ENCODE data around the gene ABHD16B.
A peak's percentile ranks its signal among the peaks of the same experiment; 100 is the strongest.
"Not testable (repeated sequence)": the region's sequence is repeated elsewhere in the genome, so short reads cannot be mapped to it uniquely, and the experiment has no call there.

The ABHD16B gene

DNA sequence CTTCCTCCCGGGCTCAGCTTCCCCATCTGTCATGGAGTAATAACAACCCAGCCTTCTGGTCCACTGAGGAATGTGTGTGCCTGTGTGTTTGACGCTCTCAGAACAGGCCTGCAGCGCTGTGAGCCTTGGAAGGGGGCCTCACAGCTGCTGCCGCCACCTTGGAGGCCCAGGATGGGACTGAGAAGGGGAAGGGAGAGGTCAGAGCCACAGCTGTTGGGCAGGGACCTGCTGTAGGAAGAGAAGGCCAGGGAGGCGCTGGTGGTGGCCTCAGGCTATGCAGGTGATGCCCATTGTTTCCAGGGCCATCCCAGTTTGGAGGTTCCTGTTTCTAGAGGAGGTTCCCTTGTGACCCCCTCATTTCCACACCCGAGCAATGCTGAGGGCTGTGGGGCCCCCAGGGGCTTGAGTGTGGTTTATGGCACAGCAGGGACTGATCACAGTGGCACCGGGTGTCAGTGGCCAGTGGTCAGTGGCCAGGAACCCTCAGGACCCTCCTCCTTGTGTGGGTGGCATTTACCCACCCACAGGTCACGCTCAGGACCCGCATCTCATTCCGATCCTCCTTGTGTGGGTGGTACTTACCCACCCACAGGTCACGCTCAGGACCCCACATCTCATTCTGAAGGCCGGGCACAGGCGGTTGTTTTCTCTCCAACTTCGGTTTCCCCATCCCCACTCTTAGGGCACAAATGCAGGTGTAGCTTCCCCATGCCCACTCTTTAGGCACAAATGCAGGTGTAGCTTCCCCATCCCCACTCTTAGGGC, 17.8 kb downstream of the ABHD16B start:
- no peak for DNase-seq (ENCODE audit: low read depth)

DNA sequence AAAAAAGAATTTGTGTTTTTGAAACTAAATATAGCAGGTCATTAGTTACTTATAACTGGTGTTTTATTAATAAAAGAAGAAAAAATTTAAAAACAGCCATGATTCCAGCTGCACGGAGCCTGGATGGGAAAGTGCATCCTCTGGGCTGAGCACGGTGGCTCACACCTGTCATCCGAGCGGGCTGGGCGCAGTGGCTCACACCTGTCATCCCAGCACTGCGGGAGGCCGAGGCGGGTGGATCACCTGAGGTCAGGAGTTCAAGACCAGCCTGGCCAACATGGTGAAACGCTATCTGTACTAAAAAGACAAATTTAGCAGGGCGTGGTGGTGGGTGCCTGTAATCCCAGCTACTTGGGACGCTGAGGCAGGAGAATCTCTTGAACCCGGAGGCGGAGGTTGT, 19.6 kb downstream of the ABHD16B start:
- DNase-seq (ENCODE audit: low read depth) = not testable (repeated sequence)

DNA sequence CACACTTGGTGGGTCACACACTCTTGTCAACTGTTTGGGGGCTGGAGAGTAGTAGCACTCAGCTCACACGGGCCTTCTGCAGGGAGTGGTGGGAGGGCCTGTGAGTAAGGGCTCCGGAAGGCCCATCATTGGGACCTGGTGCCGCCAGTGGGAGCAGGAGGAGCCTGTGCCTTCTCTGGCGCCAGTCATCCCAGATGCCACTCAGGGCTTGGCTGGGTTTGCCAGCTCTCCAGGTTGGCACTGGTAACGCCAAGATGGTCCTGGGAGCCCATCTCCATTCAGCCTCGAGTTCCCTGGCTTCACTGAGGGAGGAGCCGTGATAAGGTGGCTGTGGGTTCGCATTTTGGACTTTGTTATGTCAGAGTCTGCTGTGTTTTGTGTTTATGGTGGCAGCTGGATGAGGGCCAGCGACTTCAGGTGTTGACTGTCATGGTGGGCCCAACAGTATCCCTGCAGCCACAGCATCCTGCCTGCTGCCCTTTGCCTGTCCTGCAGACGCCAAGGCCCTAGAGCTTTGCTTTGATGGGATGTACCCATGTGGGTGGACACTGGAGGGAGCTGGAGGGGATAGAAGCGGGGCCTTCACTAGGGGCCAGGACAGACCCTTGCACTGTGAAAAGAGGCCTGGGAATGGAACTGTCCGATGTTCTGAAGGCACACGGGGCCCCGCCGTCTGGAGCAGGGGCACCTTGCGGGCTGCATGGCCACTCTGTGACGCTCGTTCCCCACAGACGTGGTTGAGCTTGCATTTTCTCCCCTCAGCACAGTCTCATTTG, 20.3 kb downstream of the ABHD16B start:
- no peak for DNase-seq (ENCODE audit: low read depth)

DNA sequence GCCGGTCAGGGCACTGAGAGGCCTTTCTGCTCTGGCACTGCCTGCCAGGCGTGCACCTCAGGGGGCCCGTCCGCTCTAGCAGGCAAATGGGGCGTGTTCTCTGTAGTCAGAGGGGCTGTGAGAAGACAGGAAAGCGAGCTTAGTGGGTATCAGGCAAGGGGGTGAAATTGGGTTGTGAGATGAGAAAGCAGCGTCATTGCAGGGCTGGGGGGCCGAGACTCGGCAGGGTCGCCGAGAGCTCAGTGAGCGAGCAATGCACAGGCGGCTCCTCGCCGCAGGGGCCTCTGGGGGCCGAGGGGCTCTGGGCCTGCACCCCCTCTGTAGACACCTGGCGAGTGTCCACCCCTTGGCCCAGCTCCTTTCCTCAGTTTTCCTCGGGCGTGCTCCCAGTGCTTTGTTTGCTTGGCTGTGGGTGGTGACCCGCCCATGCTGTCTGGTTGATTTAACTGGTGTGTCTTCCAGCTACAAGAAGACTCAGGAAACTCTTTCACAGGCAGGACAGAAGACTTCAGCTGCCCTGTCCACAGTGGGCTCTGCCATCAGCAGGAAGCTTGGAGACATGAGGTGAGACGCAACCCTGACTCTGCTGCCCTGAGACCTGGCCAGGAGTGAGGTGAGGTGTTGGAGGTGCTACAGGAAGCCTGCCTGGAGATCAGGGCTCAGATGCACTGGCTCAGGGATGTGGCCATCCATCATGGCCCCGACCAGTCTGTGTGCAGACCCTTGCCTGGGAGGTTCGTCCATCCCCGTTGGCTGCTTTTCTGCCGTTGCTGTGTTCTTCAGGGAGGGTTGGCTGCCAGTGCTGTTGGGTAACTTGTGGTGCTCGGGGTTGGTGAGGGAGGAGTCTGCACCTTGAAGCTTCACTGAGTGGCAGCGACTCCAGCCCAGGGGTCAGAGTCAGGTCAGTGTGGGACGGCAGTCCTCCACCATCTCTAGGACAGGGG, 21.2 kb downstream of the ABHD16B start:
- no peak for DNase-seq (ENCODE audit: low read depth)

DNA sequence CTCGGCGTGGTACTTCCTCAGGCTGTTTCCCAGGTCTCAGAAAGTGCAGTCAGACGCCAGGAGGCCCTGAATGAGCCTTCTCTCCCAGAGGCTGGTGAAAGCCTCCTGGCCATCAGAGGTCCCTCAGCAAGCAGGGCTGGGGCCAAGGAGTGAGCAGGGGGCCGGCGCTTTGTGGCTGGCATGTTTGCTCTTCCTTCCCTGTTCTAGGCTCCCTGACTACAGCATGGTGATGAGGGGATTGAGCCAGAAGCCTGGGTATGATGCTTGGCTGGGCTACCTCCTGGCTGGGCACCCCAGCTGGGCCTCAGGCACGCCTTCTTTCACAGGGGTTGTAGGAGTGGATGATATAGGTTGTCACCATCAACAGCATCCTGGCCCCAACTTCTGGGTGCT, 21.9 kb downstream of the ABHD16B start:
- no peak for DNase-seq (ENCODE audit: low read depth)

DNA sequence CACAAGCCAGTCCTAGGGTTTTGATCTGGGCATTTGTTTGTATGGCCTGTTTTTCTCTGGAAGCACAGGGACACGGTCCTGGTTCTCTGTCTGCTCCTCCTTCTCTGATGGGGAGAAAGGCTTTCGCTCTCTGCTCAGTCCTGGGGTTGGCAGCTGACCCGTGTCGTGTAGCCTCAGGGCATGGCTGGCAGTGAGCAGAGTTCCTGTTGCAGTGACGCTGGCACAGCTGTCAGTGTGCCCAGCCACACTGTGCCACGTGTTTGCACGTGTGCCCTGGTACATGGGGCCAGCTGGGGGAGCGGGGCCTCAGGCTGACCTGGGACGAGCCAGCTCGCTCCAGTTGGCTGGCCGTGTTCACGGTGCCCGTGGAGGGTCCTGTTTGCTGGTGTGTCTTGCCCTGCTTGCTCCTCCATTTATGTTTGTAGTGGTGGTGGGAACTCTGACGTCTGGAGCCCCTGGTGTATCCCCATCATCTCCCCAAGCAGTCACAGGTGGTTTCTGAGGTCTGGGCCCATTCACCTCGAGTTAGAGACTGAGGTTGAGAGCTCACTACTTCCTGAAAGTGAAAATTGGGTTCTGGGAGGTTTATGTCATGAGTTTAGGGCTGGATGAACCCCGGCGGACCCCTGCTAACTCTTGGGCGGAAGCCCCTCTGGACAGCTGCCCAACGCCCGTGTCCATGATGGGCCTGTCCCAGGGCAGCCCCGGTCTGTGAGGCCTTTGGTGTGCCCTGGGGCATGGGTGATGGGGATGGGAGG, 23.4 kb downstream of the ABHD16B start:
- DNase-seq (ENCODE audit: low read depth) = no peak

DNA sequence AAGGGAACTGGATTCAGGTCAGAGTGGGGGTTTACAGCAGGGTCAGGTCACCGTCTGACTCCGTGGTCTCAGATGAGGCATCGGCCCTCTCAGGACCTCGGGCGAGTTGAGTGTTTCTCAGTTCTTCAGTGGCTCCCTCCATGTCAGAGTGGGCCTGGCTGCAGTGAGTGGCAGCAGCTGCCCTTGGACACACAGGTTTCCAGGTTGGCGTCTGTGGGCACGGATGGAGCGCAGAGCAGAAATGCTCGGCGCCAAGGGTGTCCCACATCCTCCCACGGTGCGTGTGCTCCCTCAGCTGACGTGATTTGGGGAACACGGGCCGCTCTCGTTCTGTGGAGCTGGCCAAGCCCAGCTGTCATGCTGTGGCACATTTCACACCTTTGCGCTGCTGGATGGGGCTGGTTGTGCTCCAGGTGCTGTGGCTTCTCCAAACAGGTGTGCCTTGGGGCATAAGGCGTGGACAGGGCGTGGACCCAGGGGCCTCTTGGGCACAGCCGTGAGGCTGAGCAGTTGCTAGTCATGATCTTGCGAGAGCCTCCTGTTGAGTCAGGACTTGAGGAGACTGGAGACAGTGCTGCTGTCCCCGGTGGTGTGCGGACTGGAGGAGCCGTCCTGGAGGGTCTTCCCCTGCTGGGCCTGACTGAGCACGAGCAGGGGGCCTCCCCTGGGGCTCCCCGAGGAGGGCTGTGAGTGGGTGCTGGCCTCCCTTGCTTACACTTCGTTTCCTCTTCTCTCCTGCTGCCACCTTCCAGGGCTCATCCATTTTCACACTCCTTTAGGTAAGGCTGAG, 24.2 kb downstream of the ABHD16B start:
- no peak for DNase-seq (ENCODE audit: low read depth)

DNA sequence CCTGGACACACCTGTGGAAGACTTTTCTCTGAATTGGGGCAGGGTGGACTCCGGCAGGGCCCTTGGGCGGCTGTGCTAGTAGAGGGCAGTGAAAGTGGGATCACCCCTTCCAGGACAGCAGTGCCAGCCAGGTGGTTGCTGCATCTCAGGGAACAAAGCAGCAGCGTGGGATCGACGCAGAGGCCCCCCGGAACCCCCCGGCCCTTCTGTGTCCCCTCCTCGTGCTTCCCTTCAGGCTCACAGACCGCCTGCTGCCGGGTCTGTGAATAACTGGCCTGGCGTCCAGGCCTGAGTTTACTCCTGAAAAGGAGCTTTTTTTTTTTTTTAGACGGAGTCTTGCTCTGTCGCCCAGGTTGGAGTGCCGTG, 24.7 kb downstream of the ABHD16B start:
- no peak for DNase-seq (ENCODE audit: low read depth)

DNA sequence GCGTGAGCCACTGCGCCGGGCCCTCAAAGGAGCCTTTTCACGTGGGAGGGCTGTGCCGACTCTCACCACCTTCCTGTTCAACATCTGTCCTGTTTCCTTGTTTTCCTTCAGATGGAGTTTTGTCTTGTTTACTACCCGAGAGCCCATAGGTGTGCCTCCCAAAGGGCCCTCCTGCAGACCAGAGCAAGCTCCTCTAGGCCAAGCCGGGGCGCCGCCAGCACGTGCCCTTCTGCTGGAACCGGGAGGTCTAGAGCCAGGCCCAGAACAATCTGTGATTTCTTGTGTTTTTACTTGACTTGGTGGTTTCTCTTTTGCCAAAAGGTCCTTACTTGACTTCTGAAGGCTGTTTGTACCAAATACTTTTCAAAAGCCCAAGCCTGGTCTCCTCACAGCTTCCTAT, 25.6 kb downstream of the ABHD16B start:
- no peak for DNase-seq (ENCODE audit: low read depth)

DNA sequence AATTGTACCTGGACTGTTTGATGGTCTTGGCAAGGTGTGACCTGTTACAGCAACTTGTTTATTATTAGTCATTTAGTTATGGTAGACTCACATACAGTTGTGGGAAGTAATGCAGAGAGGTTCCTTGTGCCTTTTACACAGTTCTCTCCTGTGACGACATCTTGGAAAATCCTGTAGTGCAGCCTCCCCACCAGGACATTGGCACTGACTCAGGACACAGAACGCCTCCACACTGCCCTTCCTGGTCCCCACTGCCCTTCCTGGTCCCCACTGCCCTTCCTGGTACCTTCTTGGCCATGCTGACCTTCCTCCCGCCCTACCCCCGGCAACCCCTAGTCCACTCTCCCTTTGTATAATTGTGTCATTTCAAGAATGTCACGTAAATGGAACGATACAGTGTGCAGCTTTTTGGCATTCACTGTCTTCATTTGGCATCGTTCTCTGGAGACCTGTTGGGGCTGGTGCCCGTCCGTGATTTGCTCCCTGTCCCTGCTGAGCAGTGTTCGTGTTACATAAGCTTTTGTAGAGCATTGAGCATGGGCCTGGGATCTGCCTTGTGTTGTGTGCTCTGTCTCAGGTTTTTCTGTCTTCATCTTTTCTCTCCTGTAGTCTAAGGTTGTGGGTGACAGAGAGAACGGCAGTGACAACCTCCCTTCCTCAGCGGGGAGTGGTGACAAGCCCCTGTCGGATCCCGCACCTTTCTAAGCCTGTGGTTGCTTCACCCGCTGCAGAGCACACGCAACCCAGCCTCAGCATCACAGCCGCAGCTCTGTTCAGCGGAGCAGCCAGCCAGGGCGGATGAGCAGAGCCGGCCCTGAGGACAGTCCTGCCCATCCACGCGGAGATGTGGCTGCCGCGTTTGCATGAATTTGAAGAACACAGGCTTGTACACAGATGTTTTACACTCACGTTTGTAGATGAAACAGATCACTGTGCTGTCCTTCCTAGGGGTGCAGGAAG, 28.2 kb downstream of the ABHD16B start:
- peak; percentile 16 for DNase-seq (ENCODE audit: low read depth)

DNA sequence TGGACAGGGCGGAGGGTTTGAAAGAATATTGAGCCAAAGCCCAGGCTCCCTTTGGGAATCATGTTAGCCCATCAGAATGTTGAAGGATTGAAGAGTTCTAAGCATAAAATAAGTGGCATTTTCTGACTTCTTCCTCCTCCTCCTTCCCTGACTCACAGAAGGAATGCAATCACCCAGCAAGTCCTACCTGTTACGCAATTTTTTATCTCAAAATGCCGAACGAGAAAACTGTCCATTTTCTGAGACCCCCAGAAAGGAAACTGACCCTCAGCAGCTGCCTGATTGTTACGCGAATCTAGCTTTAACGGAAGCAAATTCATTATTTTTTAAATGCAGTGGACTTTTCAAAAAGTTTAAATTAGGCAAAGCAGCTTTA, 28.9 kb downstream of the ABHD16B start:
- DNase-seq (ENCODE audit: low read depth) = peak; percentile 53

DNA sequence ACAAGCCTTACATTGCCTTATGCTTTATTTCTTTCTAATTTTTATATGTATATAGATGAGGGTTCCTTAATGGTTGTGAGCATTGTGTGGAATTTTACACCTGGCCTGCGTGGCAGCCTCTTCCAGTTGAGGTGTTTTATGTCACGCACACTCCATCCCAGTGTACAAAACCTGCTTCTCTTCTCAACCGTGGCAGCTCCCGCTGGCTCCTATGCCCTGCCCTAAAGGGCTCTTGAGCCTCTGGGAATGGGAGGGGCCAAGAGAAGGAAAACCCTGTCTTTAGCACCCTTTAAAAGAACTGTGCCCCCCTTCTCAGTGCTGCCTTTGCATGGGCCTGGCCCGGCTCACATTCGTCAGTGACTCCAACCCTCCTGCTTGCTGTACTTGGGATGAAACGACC, 29.3 kb downstream of the ABHD16B start:
- DNase-seq (ENCODE audit: low read depth) = no peak

DNA sequence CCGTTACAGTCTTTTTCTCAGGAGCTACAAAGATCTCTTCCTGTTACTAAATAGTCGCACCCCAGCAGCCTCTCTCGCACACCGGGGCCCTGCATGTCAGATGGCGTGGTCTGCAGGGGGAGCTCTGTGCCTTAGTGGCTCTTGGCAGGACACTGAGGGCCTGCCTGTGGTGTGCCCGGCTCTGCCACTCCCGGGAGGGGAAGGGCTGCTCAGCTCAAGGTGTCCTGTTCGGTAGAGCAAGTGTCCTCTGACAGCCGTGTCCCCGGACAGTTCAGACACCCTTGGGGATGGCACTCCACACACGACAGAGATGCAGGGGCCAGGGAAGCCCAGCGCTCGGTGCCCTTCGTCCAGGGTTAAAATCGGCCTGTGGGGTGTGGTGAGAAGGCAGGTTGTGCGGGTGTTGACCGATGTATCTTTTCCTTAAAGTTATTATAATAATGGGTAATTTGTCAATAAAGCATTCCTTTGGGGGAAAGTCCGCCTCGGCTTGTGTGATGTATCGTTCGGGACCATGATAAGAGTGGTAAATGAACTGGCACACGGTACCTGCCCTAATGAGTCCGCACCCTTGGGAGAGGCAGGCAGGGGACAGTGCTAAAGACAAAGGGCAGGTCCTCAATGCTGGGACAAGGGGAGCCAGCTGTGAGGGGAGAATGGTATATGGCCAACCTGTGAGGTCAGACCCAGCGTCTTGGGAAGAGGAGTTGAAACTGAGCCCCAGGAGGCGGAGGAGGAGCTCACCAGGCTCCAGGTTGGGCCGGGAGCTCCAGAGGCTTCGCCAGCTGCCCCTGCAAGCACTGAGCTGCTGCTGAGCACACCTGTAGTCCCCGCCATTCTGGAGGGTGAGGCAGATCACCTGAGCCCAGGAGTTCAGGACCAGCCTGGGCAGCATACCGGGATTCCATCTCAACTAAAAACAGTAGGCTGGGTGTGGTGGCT, 30.0 kb downstream of the ABHD16B start:
- no peak for DNase-seq (ENCODE audit: low read depth)

DNA sequence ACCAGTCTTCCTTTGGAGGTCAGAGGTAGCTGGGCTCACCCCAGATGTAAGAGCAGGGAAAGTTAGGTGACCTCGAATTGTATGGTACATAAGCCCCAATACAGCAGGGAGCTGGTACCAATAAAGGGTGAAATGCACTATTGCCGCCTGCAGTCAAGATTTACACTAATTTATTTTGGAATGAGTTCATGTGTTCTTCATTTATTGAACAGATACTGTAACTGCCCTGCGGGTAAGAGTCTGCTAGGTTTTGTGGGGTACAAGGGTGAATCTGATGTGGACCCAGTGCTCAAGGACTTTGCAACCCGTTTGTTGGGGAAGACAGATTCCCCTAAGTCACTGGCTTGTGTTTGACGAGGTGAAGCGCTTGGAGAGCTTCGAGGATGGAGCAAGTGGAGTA, 31.1 kb downstream of the ABHD16B start:
- DNase-seq (ENCODE audit: low read depth) = no peak

DNA sequence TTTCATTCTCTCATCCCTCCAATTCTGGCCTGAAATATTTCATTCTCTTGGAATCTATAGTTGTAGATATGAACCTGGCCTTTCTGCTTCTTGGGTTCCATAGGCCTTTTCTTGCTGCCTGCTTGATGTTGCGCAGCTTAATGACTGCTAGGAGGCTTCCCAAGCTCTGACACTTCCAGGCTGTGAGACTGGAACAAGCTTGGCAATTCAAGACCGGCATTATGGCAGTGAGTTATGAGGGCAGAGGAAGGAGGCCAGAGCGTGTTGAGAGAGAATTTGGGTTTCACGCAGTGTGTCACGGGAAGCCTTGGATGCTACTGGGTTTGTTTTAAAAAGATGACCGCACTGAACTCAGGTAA, 32.7 kb downstream of the ABHD16B start:
- no peak for DNase-seq (ENCODE audit: low read depth)

DNA sequence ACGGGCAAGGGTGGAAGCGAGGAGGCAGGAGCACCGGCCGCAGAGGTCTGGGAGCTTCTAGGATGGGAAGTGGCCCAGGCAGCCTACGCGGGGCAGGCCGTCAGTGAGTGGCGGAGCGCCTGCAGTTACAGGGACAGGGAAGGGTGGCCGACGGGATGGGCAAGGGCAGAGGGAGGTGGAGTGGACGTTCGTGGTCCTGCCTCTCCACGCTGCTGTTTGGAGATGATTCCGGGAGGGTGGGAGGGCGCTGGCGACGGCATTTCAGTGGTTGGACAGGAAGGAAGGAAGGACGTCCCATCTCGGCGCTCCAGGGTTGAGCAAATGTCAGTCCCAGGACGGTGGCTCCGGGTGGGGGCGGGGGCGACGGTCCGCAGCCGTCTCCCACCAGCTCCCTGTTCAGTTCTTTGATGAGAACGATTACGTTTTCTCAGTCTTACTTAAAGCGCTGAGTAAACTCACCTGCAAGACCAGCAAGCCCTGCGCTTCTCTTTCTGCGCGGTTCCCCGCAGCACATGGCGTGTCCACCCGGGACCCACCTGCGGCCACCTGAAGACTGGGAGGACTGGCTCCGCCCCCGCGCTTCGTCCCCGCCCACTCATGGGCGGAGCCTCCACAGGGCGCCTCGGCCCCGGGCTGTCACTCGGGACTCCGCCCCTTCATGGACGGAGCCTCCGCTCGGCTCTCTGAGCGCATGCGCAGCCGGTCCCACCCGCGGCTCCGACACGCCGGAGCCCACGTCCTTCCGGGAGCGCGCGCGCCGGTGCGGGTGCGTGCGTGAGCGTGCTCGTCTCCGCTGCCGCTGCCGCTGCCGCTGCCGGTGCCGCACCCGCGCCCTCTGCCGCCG, 33.3 kb downstream of the ABHD16B start, which contains the start of gene DNAJC5:
DNAJC5 (plus strand) TSS at position 769 of the 844 bp plus-strand sequence. CDS start 33,220 bp downstream, outside the sequence.
- peak; percentile 85 for DNase-seq (ENCODE audit: low read depth)

DNA sequence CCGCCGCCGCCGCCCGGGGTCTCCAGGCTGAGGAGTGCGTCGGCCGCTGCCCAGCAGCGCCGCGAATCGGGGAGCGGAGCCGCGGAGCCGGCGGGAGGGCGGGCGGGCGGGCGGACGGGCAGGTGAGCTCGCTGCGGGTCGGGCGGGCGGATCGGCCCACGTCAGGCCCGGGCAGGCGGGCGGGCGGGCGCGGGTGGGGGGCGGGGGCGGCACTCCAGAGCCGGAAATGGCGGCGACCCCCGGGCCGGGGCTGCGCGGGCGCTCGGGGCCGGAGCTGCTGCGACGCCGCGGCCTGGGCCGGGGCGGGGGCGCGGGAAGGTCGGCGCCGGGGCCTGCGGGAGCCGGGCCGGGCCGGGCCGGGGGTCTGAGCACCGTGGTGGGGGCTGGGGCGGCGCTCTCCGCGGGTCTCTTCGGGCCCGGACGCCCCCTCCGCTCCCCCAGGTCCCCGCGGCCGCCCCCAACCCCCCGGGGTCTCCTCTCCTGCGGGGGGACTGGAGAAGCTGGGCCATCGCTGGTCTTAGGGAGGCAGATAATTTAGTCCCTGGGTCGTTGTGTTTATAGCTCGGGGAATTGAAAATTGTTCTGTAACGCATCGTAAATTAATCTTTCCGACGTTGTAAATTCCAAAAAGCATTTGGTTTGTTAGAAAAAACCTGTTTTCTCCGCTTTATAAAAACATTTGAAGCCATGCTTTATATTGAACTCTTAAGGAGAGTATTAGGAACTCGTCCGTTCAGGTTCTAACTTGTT, 34.1 kb downstream of the ABHD16B start:
- DNase-seq (ENCODE audit: low read depth) = no peak
